Measurements from ENCODE around the gene ENOX1. TPM values are rescaled to one million over a fixed set of nuclear protein-coding genes. Genes with fewer than 3 reads are reported as not detected.

Gene ENOX1
- total RNA-seq, 1 donor from 2014 or later = 0.14 TPM

DNA sequence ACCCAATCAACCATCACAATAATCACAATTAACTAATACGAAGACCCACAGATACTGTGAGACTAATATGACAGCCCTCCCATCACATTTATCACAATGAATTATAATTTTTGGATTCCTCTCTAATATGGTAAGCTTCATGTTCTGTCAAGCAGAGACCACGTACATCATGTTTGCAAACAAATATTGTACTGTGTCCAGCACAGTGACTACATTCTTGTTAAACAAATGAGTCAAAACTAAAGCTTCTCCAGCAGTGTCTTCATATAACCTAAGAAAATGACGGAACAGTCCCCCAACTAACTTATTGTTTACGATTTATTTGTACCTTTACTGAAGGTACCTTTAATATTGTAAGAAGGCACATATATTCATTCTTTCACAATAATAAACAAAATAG, 292.6 kb downstream of the ENOX1 start:
- Mint-ChIP-seq H3K36me3 (ENCODE audit: low read depth) (no peaks in the 10 kb centered on the region), H3K27me3 (peaks cover 5% of the 10 kb centered on the region)

DNA sequence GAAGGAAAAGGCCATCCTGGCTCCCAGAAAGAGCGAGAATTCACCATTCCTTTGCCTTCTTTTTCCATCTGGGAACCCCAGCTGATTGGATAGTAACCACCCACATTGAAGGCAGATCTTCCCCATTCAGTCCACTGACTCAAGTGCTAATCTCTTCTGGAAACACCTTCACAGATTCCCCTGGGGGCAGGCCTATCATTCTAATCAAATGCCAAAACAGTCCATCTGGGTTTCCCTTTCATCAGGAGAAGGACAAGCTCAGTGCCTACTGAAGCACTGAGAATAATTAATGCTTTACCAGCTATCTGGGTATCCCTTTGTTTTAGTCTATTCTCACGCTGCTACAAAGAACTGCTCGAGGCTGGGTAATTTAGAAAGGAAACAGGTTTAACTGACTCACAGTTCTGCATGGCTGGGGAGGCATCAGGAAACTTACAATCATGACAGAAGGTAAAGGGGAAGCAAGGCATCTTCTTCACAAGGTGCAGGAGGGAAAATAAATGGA, 293.2 kb downstream of the ENOX1 start:
- DNase-seq = no peak
- peaks cover 2% of the 10 kb centered on the region for H3K9me3 Mint-ChIP-seq
- intact Hi-C loops (cut with micrococcal nuclease) = no loop called here
- H3K4me1 Mint-ChIP-seq = no peaks in the 10 kb centered on the region
- H3K36me3 Mint-ChIP-seq (ENCODE audit: low read depth) = no peaks in the 10 kb centered on the region
- H3K27me3 Mint-ChIP-seq = peaks cover 3% of the 10 kb centered on the region
- no peak overlapping the region for H3K27ac Mint-ChIP-seq
- H3K4me3 Mint-ChIP-seq = no peak overlapping the region

More for the DNA sequence above, 292.6 kb downstream of the ENOX1 start:
- peaks cover 2% of the 10 kb centered on the region for H3K9me3 Mint-ChIP-seq
- H3K4me3 Mint-ChIP-seq = no peak overlapping the region
- DNase-seq = no peak
- H3K27ac Mint-ChIP-seq = no peak overlapping the region
- intact Hi-C loops (cut with micrococcal nuclease) = no loop called here
- H3K4me1 Mint-ChIP-seq = no peaks in the 10 kb centered on the region

DNA sequence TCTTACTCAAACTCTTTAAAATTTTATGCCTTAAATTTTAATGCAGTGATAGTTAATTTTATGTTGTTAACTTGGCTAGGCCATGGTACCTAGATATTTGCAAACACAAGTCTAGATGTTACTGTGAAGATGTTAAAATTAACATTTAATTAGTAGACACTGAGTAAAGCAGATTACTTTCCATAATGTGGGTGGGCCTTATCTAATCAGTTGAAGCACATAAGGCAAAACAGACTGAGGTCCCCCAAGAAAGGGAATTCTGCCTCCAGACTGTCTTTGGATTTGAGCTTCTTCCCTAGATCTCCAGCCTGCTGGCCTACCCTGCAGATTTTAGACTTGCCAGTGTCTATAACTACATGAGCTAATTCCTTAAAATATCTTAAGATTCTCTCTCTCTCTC, 294.0 kb downstream of the ENOX1 start:
- intact Hi-C loops (cut with micrococcal nuclease) = no loop called here
- Mint-ChIP-seq H3K9me3 (peaks cover 2% of the 10 kb centered on the region), H3K27me3 (peaks cover 1% of the 10 kb centered on the region), H3K36me3 (ENCODE audit: low read depth) (no peaks in the 10 kb centered on the region), H3K4me3 (no peak overlapping the region), H3K4me1 (no peaks in the 10 kb centered on the region), H3K27ac (no peak overlapping the region)
- DNase-seq = no peak

DNA sequence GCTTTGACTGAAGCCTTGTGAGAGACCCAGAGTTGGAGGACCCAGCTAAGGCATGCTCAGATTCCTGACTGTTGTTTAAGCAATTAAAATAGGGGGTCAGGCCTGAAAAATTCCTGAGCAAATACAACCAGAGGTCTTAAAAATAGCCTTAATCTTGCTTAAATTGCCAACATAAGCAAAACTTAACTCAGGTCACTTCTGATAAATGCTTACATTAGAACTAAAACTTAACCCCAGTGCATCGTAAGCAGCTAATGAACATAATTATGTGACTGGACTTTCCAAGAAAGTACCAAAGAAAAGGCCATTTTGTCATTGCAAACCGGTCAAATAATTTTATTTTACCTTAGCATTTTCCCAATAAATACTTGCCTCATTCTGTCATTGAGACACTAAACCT, 294.5 kb downstream of the ENOX1 start:
- Mint-ChIP-seq H3K36me3 (ENCODE audit: low read depth) (no peaks in the 10 kb centered on the region), H3K27me3 (peaks cover 1% of the 10 kb centered on the region), H3K27ac (no peak overlapping the region), H3K9me3 (peaks cover 2% of the 10 kb centered on the region), H3K4me3 (no peak overlapping the region), H3K4me1 (no peaks in the 10 kb centered on the region)
- no peak for DNase-seq
- intact Hi-C loops (cut with micrococcal nuclease) = no loop called here

DNA sequence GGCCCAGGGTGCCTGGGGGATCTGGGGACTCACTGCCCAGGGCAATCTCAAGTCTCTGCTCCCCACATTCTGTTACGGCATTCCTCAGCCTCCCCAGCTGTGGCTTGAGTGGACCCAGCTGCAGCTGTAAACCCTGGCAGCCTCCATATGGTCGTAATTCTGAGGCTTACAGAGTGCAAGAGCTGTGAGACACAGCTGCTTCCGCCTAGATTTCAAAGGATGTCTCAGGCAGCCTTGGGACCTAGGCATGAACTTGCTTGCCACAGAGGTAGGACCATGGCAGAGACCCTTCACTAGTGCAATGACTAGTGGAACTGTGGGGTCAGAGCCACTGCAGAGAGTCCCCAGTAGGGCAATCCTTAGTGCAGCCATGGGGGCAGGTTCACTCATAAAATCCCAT, 297.5 kb downstream of the ENOX1 start:
- intact Hi-C loops (cut with micrococcal nuclease) = no loop called here
- no peak for DNase-seq
- H3K27me3 Mint-ChIP-seq = no peaks in the 10 kb centered on the region
- no peak overlapping the region for H3K27ac Mint-ChIP-seq
- H3K9me3 Mint-ChIP-seq = peaks cover 2% of the 10 kb centered on the region
- H3K4me3 Mint-ChIP-seq = no peak overlapping the region
- H3K36me3 Mint-ChIP-seq (ENCODE audit: low read depth) = no peaks in the 10 kb centered on the region
- H3K4me1 Mint-ChIP-seq = no peaks in the 10 kb centered on the region

DNA sequence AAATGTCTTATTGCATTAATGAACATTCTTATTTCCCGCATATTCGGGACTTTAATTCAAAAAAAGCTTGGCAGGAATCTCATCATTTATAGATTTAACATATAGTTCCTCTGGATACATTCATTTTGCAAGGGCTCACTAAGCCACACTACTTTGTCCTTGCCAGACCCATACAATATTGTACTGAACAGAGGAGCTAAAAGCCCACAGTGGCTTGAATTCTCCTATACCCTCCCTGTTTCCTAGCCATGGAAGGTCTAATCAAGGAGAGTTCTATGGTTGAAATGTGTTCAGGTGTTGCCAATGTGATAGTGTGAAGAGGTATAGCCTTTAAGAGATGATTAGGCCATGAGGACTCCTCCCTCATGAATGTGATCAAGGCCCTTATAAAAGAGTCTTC, 298.9 kb downstream of the ENOX1 start:
- Mint-ChIP-seq H3K27ac (no peak overlapping the region), H3K9me3 (peaks cover under 1% of the 10 kb centered on the region), H3K4me1 (no peaks in the 10 kb centered on the region), H3K36me3 (ENCODE audit: low read depth) (no peaks in the 10 kb centered on the region), H3K4me3 (no peak overlapping the region), H3K27me3 (no peaks in the 10 kb centered on the region)
- intact Hi-C loops (cut with micrococcal nuclease) = no loop called here
- DNase-seq = no peak

DNA sequence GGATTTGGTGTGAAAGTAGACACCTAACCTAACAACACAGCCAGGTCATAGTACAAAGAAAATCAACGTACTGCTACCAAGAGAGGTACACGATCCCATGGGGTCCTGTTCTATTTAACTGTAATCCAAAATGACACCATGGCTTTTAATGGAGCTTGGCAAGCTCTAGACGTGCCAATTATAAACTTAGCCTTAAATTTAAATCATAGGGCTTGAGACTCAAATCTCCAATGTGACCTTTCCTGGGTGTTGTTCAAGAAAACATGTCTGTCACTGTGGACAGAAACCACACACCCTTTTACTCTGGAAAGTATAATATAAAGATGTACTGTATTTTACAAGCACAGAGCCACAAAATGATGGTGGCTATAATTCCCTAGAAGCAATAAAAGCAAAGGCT, 299.3 kb downstream of the ENOX1 start:
- Mint-ChIP-seq H3K9me3 (no peaks in the 10 kb centered on the region), H3K36me3 (ENCODE audit: low read depth) (no peaks in the 10 kb centered on the region), H3K4me1 (no peaks in the 10 kb centered on the region), H3K4me3 (no peak overlapping the region), H3K27ac (no peak overlapping the region), H3K27me3 (no peaks in the 10 kb centered on the region)
- intact Hi-C loops (cut with micrococcal nuclease) = no loop called here
- no peak for DNase-seq

DNA sequence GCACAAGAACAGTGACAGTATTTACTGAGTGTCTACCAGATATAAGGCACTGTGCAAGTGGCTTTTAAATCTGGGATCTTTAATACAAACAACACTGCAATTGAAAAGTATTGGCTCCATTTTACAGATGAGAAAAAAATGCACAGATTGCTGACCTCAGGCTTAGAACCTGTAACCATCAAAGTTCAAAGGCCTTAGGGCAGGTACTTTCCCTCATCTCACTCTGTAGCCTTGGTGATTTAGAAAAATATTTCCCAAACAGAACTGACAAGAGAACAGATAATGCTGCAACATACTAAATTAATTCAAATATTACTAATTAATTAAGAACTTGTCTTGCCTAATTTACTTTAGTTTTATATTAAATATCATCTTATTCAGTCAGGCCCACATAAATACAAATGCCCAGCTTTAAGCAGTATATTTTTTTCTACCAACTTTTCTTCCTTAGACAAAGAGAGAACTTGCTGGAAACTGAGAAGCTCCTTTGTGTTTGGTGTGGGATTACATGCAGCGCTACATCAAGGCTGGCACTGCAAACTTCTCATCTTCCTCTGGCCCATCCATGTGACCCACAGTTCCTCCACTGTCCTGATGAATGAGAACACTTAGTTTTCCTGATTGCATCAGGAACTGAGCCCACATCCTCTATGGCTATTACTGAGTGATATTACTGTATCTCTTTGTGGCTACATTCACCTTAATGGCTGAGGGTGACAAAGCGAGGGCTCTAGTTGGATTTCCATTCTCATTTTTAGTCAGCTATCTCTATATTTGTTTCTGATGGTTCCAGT, 302.1 kb downstream of the ENOX1 start:
- intact Hi-C loops (cut with micrococcal nuclease) = no loop called here
- H3K36me3 Mint-ChIP-seq (ENCODE audit: low read depth) = no peaks in the 10 kb centered on the region
- no peak for DNase-seq
- no peak overlapping the region for H3K4me3 Mint-ChIP-seq
- no peaks in the 10 kb centered on the region for H3K4me1 Mint-ChIP-seq
- H3K9me3 Mint-ChIP-seq = no peaks in the 10 kb centered on the region
- no peak overlapping the region for H3K27ac Mint-ChIP-seq
- peaks cover 3% of the 10 kb centered on the region for H3K27me3 Mint-ChIP-seq

DNA sequence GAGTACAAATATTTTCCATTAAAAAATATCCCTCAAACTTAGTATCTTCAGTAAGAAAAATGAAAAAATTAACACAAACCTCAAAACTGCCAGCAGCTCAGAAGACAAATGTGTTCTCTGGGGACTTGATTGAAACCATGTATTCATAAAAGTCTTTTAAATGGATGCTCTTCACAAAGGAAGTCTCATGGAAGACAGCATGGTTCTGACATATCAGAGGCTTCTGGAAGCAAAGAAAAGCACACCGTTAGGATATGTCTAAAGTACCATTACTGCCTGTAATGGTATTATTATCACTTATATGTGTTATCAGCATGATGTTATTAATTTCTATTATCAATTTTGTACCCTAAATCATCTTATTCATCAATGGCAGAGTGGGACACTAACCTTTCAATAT, 302.8 kb downstream of the ENOX1 start:
- Mint-ChIP-seq H3K36me3 (ENCODE audit: low read depth) (no peaks in the 10 kb centered on the region), H3K27ac (no peak overlapping the region), H3K27me3 (peaks cover 3% of the 10 kb centered on the region), H3K9me3 (no peaks in the 10 kb centered on the region), H3K4me1 (no peaks in the 10 kb centered on the region), H3K4me3 (no peak overlapping the region)
- no peak for DNase-seq
- intact Hi-C loops (cut with micrococcal nuclease) = no loop called here

DNA sequence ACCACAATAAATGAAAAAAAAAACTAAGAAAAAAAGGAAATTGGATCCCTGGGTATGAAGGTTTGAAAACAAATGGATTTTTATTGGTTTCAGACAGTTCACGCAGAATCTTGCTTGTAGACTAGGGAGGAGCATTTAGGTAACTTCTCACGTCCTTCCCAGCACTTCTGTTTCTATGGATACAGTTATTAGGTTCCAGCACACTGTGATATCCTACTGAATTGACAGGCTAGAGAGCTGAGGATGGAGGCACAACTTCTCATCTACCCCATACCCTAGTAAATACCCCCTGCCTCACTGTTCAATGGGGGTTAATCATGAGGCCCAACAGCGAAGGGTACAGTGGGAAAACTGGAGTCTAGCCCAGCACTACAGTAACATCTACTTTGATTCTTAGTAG, 304.1 kb downstream of the ENOX1 start:
- no peak for DNase-seq
- H3K9me3 Mint-ChIP-seq = no peaks in the 10 kb centered on the region
- no peaks in the 10 kb centered on the region for H3K4me1 Mint-ChIP-seq
- H3K4me3 Mint-ChIP-seq = no peak overlapping the region
- H3K27ac Mint-ChIP-seq = no peak overlapping the region
- intact Hi-C loops (cut with micrococcal nuclease) = no loop called here
- H3K36me3 Mint-ChIP-seq (ENCODE audit: low read depth) = no peaks in the 10 kb centered on the region
- peaks cover 6% of the 10 kb centered on the region for H3K27me3 Mint-ChIP-seq

DNA sequence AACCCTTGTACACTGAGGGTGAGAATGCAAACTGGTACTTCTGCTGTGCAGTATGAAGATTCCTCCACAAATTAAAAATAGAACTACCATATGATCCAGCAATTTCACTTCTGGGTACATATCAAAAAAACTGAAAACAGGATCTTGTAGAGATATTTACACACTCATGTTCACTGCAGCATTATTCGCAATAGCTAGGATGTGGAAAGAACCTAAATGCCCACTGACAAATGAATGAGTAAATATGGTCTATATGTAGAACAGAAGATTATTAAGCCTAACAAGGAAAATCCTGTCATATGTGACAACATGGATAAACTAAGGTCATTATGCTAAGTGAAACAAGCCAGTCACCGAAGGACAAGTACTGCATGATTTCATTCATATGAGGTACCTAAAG, 304.7 kb downstream of the ENOX1 start:
- H3K27ac Mint-ChIP-seq = no peak overlapping the region
- DNase-seq = no peak
- H3K27me3 Mint-ChIP-seq = peaks cover 8% of the 10 kb centered on the region
- intact Hi-C loops (cut with micrococcal nuclease) = no loop called here
- H3K4me3 Mint-ChIP-seq = no peak overlapping the region
- no peaks in the 10 kb centered on the region for H3K4me1 Mint-ChIP-seq
- H3K36me3 Mint-ChIP-seq (ENCODE audit: low read depth) = no peaks in the 10 kb centered on the region
- H3K9me3 Mint-ChIP-seq = no peaks in the 10 kb centered on the region

DNA sequence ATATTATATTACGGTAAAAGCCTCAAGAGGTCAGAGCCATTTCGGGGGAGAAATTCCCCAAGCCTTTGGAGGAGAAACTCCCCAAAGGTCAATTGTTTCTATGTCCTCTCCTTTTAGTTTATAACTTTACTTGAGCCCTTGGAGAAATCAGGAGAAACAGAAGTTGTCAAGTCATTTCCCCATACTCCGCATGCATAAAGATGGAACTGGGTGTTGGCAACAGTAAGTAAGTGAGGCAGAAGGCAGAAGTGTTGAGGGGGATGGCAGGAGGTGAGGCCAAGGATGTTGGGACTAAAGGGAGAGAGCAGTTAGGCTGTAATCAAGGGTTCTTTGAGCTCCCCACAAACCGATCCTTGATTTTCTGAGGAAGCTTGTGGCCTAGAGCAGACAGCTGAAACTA, 307.9 kb downstream of the ENOX1 start:
- H3K9me3 Mint-ChIP-seq = no peaks in the 10 kb centered on the region
- no peak overlapping the region for H3K27ac Mint-ChIP-seq
- no peak for DNase-seq
- intact Hi-C loops (cut with micrococcal nuclease) = no loop called here
- H3K36me3 Mint-ChIP-seq (ENCODE audit: low read depth) = no peaks in the 10 kb centered on the region
- peaks cover 12% of the 10 kb centered on the region for H3K27me3 Mint-ChIP-seq
- no peaks in the 10 kb centered on the region for H3K4me1 Mint-ChIP-seq
- H3K4me3 Mint-ChIP-seq = no peak overlapping the region

DNA sequence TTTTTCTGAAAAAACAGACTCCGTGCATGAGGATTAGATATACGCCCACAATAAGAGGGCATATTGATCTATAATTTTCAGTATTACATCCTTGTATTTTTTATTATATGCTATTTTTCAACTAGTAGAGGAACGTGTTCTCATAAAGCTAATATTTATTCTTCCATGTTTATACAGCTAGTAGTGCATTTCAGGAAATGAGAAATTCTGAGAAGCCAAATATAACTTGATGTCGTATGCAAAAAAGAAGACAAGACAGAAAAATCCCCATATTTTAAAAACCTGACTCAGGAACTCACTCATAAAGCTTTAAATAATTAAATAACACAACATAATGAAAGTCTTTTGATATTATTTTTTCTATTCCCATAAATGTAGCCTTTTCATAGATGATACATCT, 308.6 kb downstream of the ENOX1 start:
- no peak overlapping the region for H3K4me3 Mint-ChIP-seq
- H3K4me1 Mint-ChIP-seq = no peaks in the 10 kb centered on the region
- intact Hi-C loops (cut with micrococcal nuclease) = no loop called here
- no peak for DNase-seq
- H3K36me3 Mint-ChIP-seq (ENCODE audit: low read depth) = no peaks in the 10 kb centered on the region
- H3K27ac Mint-ChIP-seq = no peak overlapping the region
- peaks cover 16% of the 10 kb centered on the region for H3K27me3 Mint-ChIP-seq
- H3K9me3 Mint-ChIP-seq = no peaks in the 10 kb centered on the region

DNA sequence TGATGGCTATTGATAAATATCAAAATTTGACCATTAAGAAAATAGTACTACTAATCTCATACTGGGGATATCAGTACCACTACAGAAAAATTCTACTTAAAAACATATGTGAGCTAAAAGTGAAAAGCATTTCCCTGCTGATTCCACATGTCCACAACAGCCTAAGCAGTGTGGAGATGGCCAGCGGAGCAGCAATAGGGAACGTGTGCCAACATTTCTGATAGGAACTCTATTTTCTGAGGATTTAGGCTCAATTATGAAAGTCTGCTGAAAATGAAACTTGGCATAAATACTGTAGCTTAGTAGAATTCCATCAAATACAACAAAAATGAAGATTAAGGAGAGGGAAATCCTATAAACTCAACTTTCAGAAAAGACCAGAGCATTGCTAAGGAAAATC, 311.6 kb downstream of the ENOX1 start:
- H3K4me3 Mint-ChIP-seq = no peak overlapping the region
- H3K36me3 Mint-ChIP-seq (ENCODE audit: low read depth) = no peaks in the 10 kb centered on the region
- no peaks in the 10 kb centered on the region for H3K9me3 Mint-ChIP-seq
- intact Hi-C loops (cut with micrococcal nuclease) = no loop called here
- no peak for DNase-seq
- H3K27ac Mint-ChIP-seq = no peak overlapping the region
- no peaks in the 10 kb centered on the region for H3K4me1 Mint-ChIP-seq
- H3K27me3 Mint-ChIP-seq = peaks cover 13% of the 10 kb centered on the region

DNA sequence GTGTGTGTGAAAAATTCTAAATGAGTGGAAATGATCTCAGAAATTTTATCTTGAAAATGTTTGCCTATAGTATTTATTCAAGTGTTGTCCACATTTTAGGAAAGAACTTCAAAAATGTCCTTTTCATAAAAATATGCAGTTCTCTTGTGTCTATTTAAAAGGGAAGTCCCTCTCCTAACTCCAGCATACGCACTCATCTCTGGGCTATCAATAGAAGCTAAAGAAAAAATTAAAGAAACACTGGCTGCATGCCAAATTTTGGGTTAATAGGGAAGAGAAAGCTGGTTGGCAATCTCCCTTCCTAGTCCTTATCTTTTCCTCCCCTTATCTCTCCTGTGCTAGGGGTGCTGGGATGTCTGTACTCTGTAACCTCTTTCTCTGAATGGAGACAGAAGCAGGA, 313.3 kb downstream of the ENOX1 start:
- no peaks in the 10 kb centered on the region for H3K36me3 Mint-ChIP-seq (ENCODE audit: low read depth)
- no peak overlapping the region for H3K27ac Mint-ChIP-seq
- no peak for DNase-seq
- H3K4me3 Mint-ChIP-seq = no peak overlapping the region
- intact Hi-C loops (cut with micrococcal nuclease) = no loop called here
- H3K4me1 Mint-ChIP-seq = no peaks in the 10 kb centered on the region
- H3K9me3 Mint-ChIP-seq = no peaks in the 10 kb centered on the region
- peaks cover 11% of the 10 kb centered on the region for H3K27me3 Mint-ChIP-seq

All from activated CD4-positive, alpha-beta T cell treated with anti-CD3 and anti-CD28 coated beads, Interleukin-2, amount 10 ng/mL, durations not matched to agents 24 days and 14 days (primary cell).